Pancreas (tissue), 10 donors: ENCODE results near the gene ERI3. TPM values are rescaled to one million over a fixed set of nuclear protein-coding genes. Genes with fewer than 3 reads are reported as not detected.

Source experiments
- ATAC-seq, 4 donors: fragments of 200-7000 bp; cut with Tn5 transposase; one replicate each; pipeline versions ENCODE4 v1.8.0 to v1.9.1; 2020; ENCODE audit warnings: mild to moderate bottlenecking in 4 of 4, moderate library complexity in 4 of 4
- DNase-seq, 6 donors: peaks; one replicate each; pipeline ENCODE4 v3.0.0-alpha.2; 2020
- FAIRE-seq: peaks from 2 replicates; lab custom pipeline; 2012; peaks lifted over from hg19 to GRCh38; lab: Jason Lieb, UNC
- H3K27ac ChIP-seq, 4 donors: fragments of 200-600 bp; sonication (generic); 1 replicate in 3 of 4; 2 replicates in 1 of 4; pipeline versions ENCODE4 v1.5.0 to v1.8.0; 2020
- H3K27me3 ChIP-seq, 4 donors: fragments of 200-600 bp; one replicate each; pipeline ENCODE4 v1.8.0; 2021
- H3K36me3 ChIP-seq, 3 donors: fragments of 200-600 bp; sonication (generic) in 1 of 3; one replicate each; pipeline versions ENCODE4 v1.5.0 to v1.8.0; 2020 to 2021
- H3K4me1 ChIP-seq, 3 donors: fragments of 200-600 bp; one replicate each; pipeline ENCODE4 v1.8.0; 2021
- H3K4me3 ChIP-seq, 4 donors: fragments of 200-600 bp; sonication (generic) in 2 of 4; one replicate each; pipeline versions ENCODE4 v1.5.0 to v1.8.0; 2020 to 2021
- H3K9me3 ChIP-seq, 4 donors: fragments of 200-600 bp; one replicate each; pipeline ENCODE4 v1.8.0; 2021
- WGBS, 2 donors: extraction: QIAGEN DNeasy Blood & Tissue Kit; methylation state at CpG; one replicate each; pipeline ENCODE4 v1.1.7; 2013; 5-methylcytosine and 5-hydroxymethylcytosine counted together
- intact Hi-C, 3 donors: fragments of 100-400 bp; cut with DNase I; formaldehyde crosslinking; loops; one replicate each; pipeline versions ENCODE4 v1.11.1 to v1.14.2; 2022
- polyA plus RNA-seq, 2 donors: library from polyadenylated mRNA; stranded (reverse); fragments of 200-250 nt; gene quantifications; one replicate each; pipeline ENCODE4 v1.2.3, GENCODE V29; 2013
- total RNA-seq, 6 donors: library from RNA; stranded (reverse); fragmentation: NEBNext Ultra II Directional in 4 of 6; extraction: Animal tissue kit (Norgen Biotek cat#: 25700) in 4 of 6; gene quantifications; one replicate each; pipeline versions ENCODE4 v1.2.1 to v1.2.4, GENCODE V29; 2021 to 2023
- TF ChIP-seq, protein P1 (sequence below), 4 donors: fragments of 200-600 bp; sonication (generic) in 3 of 4; IDR thresholded peaks; one replicate each; pipeline versions ENCODE4 v1.5.0 to v1.8.0; 2021; ENCODE audit warnings: antibody characterized with exemption in 4 of 4
- donor health status: healthy with polysubstance abuse.
- donor health status: DM: no; HTN: no; CAD: no; lungs with moderate emphysema.
- donor health status: DM: no; HTN: no; CAD: no.
- donor health status: control.
- donor health status: control.
- donor health status: Bipolar disorder and iron deficiency.
- donor health status: DM: yes; HTN: yes; CAD: no.
- donor health status: DM: no; HTN: no; CAD: no.
- donor health status: DM: no; HTN: no; CAD: no.
- donor health status: DM: yes; HTN: yes; CAD: no.

ERI3 gene
- total and polyA plus RNA-seq, 8 donors: 18.9 to 33.7 (median 21.8) TPM

DNA sequence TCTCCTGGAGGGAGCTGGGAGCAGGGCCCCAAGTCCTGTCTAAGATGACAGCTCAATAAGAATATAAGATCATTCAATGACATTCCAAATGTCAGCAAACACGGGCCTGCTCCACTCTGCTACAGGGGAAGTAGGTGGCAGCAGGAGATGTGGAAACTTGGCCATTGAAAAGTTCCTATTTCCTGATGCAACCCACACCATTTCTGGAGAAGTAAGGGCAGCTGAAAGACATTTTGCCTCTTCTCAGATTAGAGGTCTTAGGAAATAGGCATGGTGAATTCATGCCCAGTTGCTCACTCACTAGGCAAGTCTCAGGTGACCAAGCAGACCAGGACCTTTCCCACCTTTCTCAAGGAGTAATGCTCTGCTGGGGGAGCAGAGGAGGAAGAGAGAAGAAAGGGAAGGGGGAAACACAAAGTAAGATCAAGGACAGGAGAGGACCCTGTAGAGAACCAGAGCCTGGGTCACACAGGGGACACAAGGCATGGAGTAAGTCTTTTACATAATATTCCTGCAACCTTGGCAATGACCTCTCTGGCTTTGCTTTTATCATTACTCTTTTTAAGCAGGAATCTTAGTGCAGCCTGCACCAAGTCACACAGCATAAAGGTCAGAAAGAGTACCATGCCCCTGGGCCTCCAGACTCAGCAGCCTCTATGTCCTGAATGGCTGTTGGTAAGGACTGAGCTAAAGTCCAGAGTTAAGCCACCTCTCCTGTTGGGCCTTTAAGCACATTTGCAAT lies 72.9 kb downstream of the ERI3 start:
- Histone ChIP-seq H3K27ac (peak overlapping the region; percentile 78 to 81 (median 80)), H3K4me3 (no peak overlapping the region), H3K9me3 (no peaks in the 10 kb centered on the region), H3K36me3 (no peaks in the 10 kb centered on the region), H3K27me3 (no peaks in the 10 kb centered on the region), H3K4me1 (peaks cover 11 to 23% (median 22%) of the 10 kb centered on the region in 3 donors)
- FAIRE-seq: no peak
- DNase-seq: no peak
- 52 to 58% methylated on average over 1 of the region's 1 CpG for WGBS, 2 donors
- ATAC-seq: no peak
- TF ChIP-seq, protein P1, sequence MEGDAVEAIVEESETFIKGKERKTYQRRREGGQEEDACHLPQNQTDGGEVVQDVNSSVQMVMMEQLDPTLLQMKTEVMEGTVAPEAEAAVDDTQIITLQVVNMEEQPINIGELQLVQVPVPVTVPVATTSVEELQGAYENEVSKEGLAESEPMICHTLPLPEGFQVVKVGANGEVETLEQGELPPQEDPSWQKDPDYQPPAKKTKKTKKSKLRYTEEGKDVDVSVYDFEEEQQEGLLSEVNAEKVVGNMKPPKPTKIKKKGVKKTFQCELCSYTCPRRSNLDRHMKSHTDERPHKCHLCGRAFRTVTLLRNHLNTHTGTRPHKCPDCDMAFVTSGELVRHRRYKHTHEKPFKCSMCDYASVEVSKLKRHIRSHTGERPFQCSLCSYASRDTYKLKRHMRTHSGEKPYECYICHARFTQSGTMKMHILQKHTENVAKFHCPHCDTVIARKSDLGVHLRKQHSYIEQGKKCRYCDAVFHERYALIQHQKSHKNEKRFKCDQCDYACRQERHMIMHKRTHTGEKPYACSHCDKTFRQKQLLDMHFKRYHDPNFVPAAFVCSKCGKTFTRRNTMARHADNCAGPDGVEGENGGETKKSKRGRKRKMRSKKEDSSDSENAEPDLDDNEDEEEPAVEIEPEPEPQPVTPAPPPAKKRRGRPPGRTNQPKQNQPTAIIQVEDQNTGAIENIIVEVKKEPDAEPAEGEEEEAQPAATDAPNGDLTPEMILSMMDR (IDR thresholded peaks at IDR 0.05): no peak
- intact Hi-C loops: no loop called here

DNA sequence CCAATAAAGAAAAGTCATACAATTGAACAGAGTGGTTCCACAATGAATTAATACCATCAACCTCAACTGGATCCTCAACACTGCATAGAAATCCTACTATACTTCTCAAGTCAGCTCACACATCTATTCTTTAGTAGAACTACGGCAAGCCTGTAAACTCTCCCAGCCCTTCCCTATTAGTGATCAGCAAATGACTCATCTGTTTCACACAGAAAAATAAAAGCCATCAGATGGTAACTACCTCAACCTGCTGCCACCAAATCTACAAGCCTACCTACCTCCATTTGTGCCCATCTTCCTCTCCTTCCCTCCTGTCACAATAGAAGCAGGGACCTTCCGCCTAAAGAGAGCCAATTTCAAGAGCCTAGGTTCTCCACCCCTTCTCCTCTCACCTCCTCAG lies 78.2 kb downstream of the ERI3 start:
- FAIRE-seq (no peak), DNase-seq (no peak), ATAC-seq (no peak)
- Histone ChIP-seq H3K27me3 (no peaks in the 10 kb centered on the region), H3K27ac (no peak overlapping the region), H3K9me3 (no peaks in the 10 kb centered on the region), H3K4me1 (peaks cover 0 to 4% (median under 1%) of the 10 kb centered on the region in 3 donors), H3K36me3 (no peaks in the 10 kb centered on the region), H3K4me3 (no peak overlapping the region)
- TF ChIP-seq, protein P1 (IDR thresholded peaks at IDR 0.05): no peak
- 94 to 98% methylated on average over 2 of the region's 2 CpGs for WGBS, 2 donors
- intact Hi-C loops: no loop called here

DNA sequence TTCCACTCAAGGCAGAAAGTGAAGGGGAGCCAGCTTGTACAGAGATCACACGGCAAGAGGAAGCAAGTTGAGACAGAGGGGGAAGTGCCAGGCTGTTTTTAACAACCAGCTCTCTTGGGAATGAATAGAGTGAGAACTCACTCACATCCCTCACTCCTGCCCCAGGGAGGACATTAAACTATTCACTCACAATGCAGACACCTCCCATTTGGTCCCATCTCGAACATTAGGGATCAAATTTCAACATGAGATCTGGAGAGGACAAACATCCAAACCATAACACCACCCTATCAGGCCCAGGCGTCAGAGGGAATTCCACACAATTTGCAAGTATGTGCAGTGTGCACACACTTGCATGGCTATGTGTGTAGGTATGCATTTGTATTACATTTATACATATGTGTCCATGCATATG lies 79.1 kb downstream of the ERI3 start:
- Histone ChIP-seq H3K27ac (no peak overlapping the region), H3K4me1 (peaks cover 0 to 4% (median 0%) of the 10 kb centered on the region in 3 donors), H3K27me3 (no peaks in the 10 kb centered on the region), H3K36me3 (no peaks in the 10 kb centered on the region), H3K4me3 (no peak overlapping the region), H3K9me3 (no peaks in the 10 kb centered on the region)
- DNase-seq (no peak), ATAC-seq (no peak), FAIRE-seq (no peak)
- intact Hi-C loops: no loop called here
- TF ChIP-seq, protein P1 (IDR thresholded peaks at IDR 0.05): no peak
- WGBS, 2 donors: 74 to 75% methylated on average over 3 of the region's 3 CpGs

DNA sequence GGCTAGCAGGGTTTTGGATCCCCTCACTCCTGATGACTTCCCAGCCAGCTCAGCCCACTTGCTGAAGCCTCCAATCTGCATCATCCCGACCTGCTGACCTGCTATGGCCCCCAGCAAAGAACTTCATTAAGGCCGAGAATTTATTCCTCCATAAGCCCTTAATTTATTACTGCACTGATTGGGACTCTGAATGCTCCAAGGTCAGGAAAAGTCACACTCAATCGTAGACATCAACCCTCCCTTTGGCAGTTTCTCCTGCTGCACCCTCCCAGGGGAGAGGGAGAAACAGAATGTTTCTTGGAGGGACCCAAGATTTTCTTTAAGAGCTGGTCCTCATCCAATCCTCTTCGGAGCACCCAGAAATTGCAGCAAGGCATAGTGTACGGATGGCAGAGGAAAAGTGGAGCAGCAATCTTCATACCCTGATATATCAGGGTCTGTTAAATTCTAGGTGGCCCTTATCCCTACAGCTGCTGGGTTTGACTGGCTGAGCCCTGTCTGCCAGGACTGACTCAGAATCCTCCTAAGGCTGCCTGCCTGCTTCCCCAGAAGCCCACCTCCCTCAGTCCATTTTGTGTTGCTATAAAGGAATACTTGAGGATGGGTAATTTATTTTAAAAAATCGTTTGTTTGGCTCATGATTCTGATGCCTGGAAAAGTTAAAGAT lies 79.6 kb downstream of the ERI3 start:
- intact Hi-C loops: no loop called here
- DNase-seq (no peak), FAIRE-seq (no peak), ATAC-seq (no peak)
- Histone ChIP-seq H3K4me3 (no peak overlapping the region), H3K4me1 (peaks cover 0 to 4% (median 0%) of the 10 kb centered on the region in 3 donors), H3K27ac (no peak overlapping the region), H3K27me3 (no peaks in the 10 kb centered on the region), H3K36me3 (no peaks in the 10 kb centered on the region), H3K9me3 (no peaks in the 10 kb centered on the region)
- WGBS, 2 donors: 71 to 78% methylated on average over 6 of the region's 6 CpGs
- TF ChIP-seq, protein P1 (IDR thresholded peaks at IDR 0.05): no peak
